ENCODE data around the gene ARMC10.
"Not testable (repeated sequence)": the region's sequence is repeated elsewhere in the genome, so short reads cannot be mapped to it uniquely, and the experiment has no call there.

Gene ARMC10

GRCh38 chr7:103074519-103075336, at the start of gene ARMC10, which contains the start of gene FBXL13:
Gene ARMC10, plus strand, starts transcription at chr7:103075140. Its CDS starts 133 bp downstream, at chr7:103075273.
Gene FBXL13, minus strand, starts transcription at chr7:103074796.
- peak; percentile 95 for DNase-seq

DNA sequence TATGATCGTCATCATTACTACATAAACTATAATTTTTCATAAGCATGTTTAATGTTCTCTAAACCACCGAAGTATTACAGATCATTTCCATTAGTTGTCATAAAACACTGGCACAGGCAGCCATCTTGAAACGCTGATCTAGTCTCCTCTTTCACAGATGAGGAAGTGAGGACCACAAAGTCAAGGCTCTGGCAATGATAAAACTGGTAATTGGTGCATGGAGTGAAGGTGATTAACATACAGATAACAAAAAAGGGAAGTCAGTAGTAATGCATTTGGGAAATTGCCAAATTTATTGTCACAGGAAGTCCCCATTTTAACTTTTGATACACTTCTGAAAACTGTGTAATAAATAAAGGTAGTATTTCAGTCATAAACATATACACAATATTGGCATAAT, 49.6 kb upstream of the ARMC10 start:
- DNase-seq = no peak

DNA sequence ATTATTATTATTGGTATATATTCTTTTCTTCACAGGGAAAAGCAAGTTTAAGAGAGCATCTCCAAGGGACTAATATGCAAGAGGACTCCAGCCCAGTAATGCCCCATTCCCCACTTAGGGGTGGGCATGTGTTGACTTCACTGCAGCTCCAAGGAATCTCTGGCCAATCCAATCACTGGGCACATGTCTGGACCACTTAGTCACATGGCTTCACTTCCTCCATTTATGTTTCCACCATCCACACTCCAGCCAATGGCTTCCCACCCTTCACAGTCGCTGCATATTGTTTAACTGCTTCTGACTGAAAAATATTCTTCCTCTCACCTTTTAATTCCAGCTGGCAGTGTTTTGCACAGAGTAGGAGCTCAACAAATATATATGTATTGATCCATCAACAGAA, 43.9 kb upstream of the ARMC10 start:
- DNase-seq = no peak

GRCh38 chr7:103031781-103032180, 43.2 kb upstream of the ARMC10 start:
- DNase-seq = no peak

DNA sequence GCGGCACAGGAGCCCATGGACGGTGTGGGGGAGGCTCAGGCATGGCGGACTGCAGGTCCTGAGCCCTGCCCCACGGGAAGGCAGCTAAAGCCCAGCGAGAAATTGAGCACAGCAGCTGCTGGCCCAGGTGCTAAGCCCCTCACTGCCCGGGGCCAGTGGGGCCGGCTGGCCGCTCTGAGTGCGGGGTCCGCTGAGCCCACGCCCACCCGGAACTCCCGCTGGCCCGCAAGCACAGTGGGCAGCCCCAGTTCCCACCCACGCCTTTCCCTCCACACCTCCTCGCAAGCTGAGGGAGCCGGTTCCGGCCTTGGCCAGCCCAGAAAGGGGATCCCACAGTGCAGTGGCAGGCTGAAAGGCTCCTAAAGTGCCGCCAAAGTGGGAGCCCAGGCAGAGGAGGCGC, 40.6 kb upstream of the ARMC10 start:
- DNase-seq = not testable (repeated sequence)

DNA sequence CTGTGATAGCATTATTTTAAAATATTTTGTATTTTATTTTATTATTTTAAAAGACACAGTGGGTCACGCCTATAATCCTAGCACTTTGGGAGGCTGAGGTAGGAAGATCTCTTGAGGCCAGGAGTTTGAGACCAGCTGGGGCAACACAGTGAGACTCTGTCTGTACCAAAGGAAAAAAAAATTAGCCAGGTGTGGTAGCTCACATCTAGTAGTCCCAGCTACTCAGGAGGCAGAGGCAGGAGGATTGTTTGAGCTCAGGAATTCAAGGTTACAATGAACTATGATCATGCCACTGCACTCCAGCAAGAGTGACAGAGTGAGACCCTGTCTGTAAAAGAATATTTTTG, 37.5 kb upstream of the ARMC10 start:
- no peak for DNase-seq

GRCh38 chr7:103037823-103038739, 36.9 kb upstream of the ARMC10 start:
- not testable (repeated sequence) for DNase-seq

- DNase-seq = not testable (repeated sequence)
Observed at GRCh38 chr7:103041815-103042214, 33.1 kb upstream of the ARMC10 start.

DNA sequence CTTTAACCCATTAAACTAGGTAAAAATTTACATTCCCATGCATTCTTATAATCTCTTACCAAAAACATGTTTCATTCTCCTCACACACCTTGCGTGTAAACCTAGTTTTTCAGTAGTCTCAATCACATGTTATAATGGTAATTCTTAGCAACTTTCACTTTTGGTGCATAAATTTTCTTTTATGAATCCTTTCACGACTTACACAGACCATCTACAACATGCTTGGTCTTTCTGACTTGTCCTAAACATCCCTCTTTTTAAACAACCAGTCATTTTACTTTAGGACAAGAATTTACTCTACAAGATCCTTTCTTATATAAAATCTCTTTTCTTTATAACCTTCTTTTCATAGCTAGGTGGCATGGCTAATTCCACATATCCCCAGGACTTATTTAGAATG, 26.1 kb upstream of the ARMC10 start:
- no peak for DNase-seq

DNA sequence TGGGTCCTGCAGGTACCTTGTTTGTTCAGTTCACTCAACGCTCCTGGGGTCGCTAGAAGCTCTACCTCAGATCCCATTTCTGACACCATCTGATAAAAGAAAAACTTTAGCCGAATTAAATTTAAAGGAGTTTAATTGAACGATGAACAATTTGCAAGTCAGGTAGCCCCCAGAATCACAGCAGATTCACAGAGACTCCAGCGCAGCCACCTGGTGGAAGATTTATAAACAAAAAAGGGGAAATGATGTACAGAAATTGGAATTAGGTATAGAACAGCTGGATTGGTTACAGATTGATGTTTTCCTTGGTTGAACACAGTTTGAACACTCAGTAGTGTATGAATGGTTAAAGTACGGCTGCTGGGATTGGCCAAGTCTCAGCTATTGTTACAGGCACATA, 23.4 kb upstream of the ARMC10 start:
- DNase-seq = no peak

- DNase-seq = not testable (repeated sequence)
Observed at GRCh38 chr7:103056006-103056405, 18.9 kb upstream of the ARMC10 start.

DNA sequence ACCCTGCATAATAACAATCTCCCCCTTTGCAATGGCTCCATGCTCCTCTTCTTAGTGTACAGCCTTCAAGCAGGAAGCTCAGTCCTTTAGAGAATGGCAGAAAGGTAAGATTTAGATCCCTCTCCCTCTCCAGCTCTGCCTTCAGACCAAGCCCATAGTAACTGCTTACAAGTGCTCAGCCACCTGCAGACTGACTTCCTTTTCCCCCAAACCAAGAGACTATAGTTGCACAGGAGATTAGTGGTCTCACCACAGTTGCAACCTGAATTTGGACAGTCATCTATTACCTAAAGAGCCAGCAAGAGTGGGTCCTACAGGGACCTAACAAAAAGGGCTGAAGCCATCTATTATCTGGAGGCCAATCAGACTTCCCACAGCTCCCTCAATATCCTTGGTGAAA, 16.8 kb upstream of the ARMC10 start:
- no peak for DNase-seq

GRCh38 chr7:103059471-103059870, 15.5 kb upstream of the ARMC10 start:
- no peak for DNase-seq

GRCh38 chr7:103063895-103064294, 11.0 kb upstream of the ARMC10 start:
- DNase-seq = no peak

GRCh38 chr7:103065667-103066066, 9.3 kb upstream of the ARMC10 start:
- no peak for DNase-seq

DNA sequence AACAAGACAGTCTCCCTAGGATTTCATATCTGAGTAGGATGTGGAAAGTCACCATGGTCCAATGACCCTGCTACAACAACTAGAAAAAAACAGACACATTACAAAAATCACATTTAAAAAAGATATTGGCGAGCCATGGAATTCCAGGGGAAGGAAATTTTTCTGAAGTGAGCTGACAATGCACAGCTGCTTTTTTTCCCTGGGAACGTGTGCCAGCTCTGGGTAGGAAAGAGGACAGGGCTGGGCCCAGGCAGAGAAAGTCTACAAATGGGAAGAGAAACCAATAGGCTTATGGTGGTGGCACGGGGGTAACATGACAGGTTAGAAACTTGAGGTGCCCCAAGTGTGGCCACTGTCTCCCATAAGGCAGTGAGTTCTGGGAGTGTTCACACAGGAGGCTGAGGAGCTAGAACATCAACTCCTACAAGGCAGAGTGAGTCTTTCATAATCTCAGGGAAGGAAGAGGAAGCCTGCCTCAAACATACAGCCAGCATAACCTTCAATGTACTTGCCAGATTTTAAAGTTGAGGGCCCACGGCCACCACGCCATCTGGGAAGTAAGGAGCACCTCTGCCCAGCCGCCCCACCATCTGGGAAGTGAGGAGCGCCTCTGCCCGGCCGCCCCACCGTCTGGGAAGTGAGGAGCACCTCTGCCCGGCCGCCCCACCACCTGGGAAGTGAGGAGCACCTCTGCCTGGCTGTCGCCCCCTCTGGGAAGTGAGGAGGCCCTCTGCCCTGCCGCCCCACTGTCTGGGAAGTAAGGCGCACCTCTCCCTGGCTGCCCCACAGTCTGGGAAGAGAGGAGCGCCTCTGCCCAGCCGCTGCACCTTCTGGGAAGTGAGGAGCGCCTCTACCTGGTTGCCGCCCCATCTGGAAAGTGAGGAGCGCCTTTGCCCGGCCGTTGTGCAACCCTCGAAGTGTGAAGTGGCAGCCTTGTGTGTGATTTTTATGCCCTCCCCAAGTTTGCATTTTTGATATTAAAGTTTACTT, 6.2 kb upstream of the ARMC10 start:
- no peak for DNase-seq

DNA sequence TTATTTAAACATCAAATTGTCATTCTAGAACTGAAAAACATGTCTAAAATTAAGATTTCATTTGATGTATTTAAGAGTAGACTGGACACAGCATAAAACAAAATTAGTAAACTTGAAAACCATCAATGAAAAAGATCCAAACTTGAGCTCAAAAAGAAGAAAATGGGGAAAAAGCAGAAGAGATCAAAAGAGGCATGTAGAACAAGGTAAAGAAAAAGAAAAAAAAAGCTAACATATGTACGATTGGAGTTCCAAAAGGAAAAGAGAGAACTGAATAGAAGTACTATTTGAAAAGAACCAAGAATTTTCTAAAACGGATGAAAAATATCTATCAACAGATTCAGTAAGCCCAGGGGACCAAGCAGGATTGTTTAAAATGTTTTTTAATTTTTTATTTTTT, 3.9 kb upstream of the ARMC10 start:
- DNase-seq = no peak

GRCh38 chr7:103073989-103074518, 886 bp upstream of the ARMC10 start:
- no peak for DNase-seq

DNA sequence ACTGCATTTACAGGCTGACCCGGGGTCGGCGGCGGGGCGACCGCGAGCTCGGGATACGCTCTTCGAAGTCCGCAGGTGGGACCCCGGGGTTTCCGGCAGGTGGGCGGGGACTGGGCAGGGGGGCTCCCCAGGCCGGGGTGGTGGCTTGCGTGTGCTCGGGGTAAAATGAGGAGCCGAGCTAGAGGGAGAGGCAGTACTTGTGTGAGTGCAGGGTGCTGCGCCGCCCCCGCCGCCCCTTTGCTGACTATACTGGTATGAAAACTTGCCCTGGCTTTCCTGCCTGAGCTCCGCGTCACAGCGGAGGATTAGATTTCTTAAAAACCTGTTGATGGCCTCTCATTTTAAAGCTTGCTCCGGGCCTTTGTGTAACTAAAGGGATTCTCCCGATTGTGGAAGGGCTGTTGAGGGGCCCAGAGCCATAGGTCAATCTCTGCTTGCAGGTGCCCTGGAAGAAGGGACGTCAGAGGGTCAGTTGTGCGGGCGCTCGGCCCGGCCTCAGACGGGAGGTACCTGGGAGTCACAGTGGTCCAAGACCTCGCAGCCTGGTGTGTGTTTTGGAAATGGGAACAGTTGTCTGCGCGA, 488 bp downstream of the ARMC10 start:
- DNase-seq = peak; percentile 71

DNA sequence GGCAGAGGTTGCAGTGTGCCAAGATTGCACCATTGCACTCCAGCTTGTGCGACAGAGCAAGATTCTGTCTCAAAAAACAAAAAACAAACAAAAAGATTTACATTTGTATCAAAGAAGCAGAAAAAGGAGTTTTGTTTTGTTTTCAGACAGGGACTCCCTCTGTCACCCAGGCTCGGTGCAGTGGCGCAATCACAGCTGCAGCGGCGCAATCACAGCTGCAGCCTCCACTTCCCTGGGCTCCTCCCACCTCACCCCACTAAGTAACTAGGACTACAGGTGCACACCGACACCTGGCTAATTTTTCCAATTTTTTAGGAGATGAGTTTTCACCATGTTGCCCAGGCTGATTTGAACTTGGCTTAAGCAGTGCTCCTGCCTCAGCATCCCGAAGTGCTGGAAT, 1.8 kb downstream of the ARMC10 start:
- DNase-seq = no peak

- DNase-seq = no peak
Observed at GRCh38 chr7:103077318-103077717, 2.4 kb downstream of the ARMC10 start.

DNA sequence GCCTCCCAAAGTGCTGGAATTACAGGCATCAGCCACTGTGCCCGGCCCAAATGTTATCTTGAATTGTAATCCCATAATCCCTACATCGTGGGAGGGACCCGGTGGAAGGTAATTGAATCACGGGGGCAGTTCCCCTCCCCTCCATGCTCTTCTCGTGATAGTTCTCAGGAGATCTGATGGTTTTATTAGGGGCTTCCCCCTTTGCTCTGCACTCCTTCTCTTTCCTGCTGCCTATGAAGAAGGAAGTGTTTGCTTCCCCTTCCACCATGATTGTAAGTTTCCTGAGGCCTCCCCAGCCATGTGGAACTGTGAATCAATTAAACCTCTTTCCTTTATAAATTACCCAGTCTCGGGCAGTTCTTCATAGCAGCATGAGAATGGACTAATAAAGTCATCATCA, 3.3 kb downstream of the ARMC10 start:
- DNase-seq = not testable (repeated sequence)
